ENCODE results near the gene PTGFRN. TPM values are rescaled to one million over a fixed set of nuclear protein-coding genes. Genes with fewer than 3 reads are reported as not detected.

Gene PTGFRN
- total and polyA plus RNA-seq, 2 of the 8 experiments (the other 6 are each of a cell fraction or from before 2014, with no cell fraction given): 13.0 to 32.6 TPM

DNA sequence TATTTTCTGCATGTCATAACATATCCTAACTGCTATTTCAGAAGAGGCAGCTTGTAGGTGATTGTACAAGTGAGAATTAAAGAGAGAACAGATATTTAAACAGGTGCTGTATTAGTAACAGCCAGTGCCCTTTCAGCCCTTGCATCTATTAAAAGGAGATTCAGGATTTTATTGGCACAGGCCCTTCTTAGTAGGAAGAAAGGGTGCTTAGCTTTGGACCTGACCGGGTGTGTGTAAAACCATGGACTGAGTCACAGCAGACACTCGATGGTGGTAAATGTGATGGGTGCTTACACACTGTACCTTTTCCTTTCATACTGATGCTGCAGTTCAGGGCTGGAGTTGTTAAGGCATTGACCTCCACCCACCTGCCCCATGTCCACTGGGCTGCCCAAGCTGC, 79.2 kb downstream of the PTGFRN start (continued):
- TF ChIP-seq CREB1 (IDR thresholded peaks at IDR 0.05) (no peak), TBP (IDR thresholded peaks at IDR 0.05; ENCODE audit: low read depth, low read length) (no peak), HDAC2 (IDR thresholded peaks at IDR 0.05; ENCODE audit: borderline replicate concordance in 1 of 2, low read depth in 2 of 2, low read length in 2 of 2) (no peak), SIX5 (IDR thresholded peaks at IDR 0.05; ENCODE audit: low read depth, low read length) (no peak), POU5F1 (IDR thresholded peaks at IDR 0.05; ENCODE audit: low read depth, low read length) (no peak), SRF (IDR thresholded peaks at IDR 0.05; ENCODE audit: low read depth, low read length) (no peak), SP2 (IDR thresholded peaks at IDR 0.05; ENCODE audit: low read length) (no peak)

Measured in H1 (cell line).